ENCODE results near the gene DDR2.
"Not testable (repeated sequence)": the region's sequence is repeated elsewhere in the genome, so short reads cannot be mapped to it uniquely, and the experiment has no call there.

Gene DDR2

GRCh38 chr1:162632217-162632666 is at the start of gene DDR2:
Gene DDR2, plus strand, starts transcription at chr1:162632464. Its CDS starts 86,600 bp downstream, at chr1:162719064.
- DNase-seq (ENCODE audit: low read depth in 3 of 3), result no peak

- DNase-seq (ENCODE audit: low read depth in 3 of 3), result not testable (repeated sequence)
These were observed 49.4 kb upstream of the DDR2 start for GRCh38 chr1:162582901-162583300.

- DNase-seq (ENCODE audit: low read depth in 3 of 3), result not testable (repeated sequence)
These were observed 47.2 kb upstream of the DDR2 start for GRCh38 chr1:162585101-162585500.

- DNase-seq (ENCODE audit: low read depth in 3 of 3), result no peak
These were observed 44.9 kb upstream of the DDR2 start for GRCh38 chr1:162587347-162587746.

GRCh38 chr1:162587761-162588260 is 44.5 kb upstream of the DDR2 start:
- no peak for DNase-seq (ENCODE audit: low read depth in 3 of 3)

- no peak for DNase-seq (ENCODE audit: low read depth in 3 of 3)
These were observed 42.2 kb upstream of the DDR2 start for GRCh38 chr1:162590101-162590500.

GRCh38 chr1:162590686-162591085 is 41.6 kb upstream of the DDR2 start:
- no peak for DNase-seq (ENCODE audit: low read depth in 3 of 3)

- DNase-seq (ENCODE audit: low read depth in 3 of 3), result no peak
These were observed 35.6 kb upstream of the DDR2 start for GRCh38 chr1:162596514-162597170.

GRCh38 chr1:162599451-162599850 is 32.8 kb upstream of the DDR2 start:
- no peak for DNase-seq (ENCODE audit: low read depth in 3 of 3)

GRCh38 chr1:162603117-162603516 is 29.1 kb upstream of the DDR2 start:
- DNase-seq (ENCODE audit: low read depth in 3 of 3), result not testable (repeated sequence)

GRCh38 chr1:162605225-162605927 is 26.9 kb upstream of the DDR2 start:
- no peak for DNase-seq (ENCODE audit: low read depth in 3 of 3)

- no peak for DNase-seq (ENCODE audit: low read depth in 3 of 3)
These were observed 23.0 kb upstream of the DDR2 start for GRCh38 chr1:162609306-162609705.

GRCh38 chr1:162612606-162613400 is 19.5 kb upstream of the DDR2 start:
- no peak for DNase-seq (ENCODE audit: low read depth in 3 of 3)

GRCh38 chr1:162616848-162617247 is 15.4 kb upstream of the DDR2 start:
- DNase-seq (ENCODE audit: low read depth in 3 of 3), result no peak

- DNase-seq (ENCODE audit: low read depth in 3 of 3), result no peak
These were observed 14.8 kb upstream of the DDR2 start for GRCh38 chr1:162617513-162617912.

GRCh38 chr1:162619076-162619475 is 13.2 kb upstream of the DDR2 start:
- DNase-seq (ENCODE audit: low read depth in 3 of 3), result no peak

- no peak for DNase-seq (ENCODE audit: low read depth in 3 of 3)
These were observed 11.0 kb upstream of the DDR2 start for GRCh38 chr1:162621256-162621655.

GRCh38 chr1:162625679-162626078 is 6.6 kb upstream of the DDR2 start:
- no peak for DNase-seq (ENCODE audit: low read depth in 3 of 3)

- no peak for DNase-seq (ENCODE audit: low read depth in 3 of 3)
These were observed 6.2 kb upstream of the DDR2 start for GRCh38 chr1:162626094-162626493.

GRCh38 chr1:162626761-162627160 is 5.5 kb upstream of the DDR2 start:
- no peak for DNase-seq (ENCODE audit: low read depth in 3 of 3)

GRCh38 chr1:162627662-162628296 is 4.5 kb upstream of the DDR2 start:
- no peak for DNase-seq (ENCODE audit: low read depth in 3 of 3)

- DNase-seq (ENCODE audit: low read depth in 3 of 3), result no peak
These were observed 3.1 kb upstream of the DDR2 start for GRCh38 chr1:162629077-162629627.
